K562 (cell line): ENCODE measurements around the gene TM4SF18.

Experiments used
- BHLHE40 ChIP-seq: IDR thresholded peaks from 2 replicates; pipeline ENCODE4 v1.6.1; 2011; ENCODE audit warnings: low read length, improper control_type of control experiment
- CC2D1A ChIP-seq: fragments of 450-650 bp; IDR thresholded peaks from 2 replicates; pipeline ENCODE4 v1.6.1; 2017; ENCODE audit warnings: mild to moderate bottlenecking
- E2F4 ChIP-seq: sonication (generic); formaldehyde crosslinking; IDR thresholded peaks from 2 replicates; pipeline ENCODE4 v1.8.0; 2022; ENCODE audit warnings: mild to moderate bottlenecking, low read depth, missing genetic modification reagents
- HNRNPL ChIP-seq: fragments of 200-400 bp; formaldehyde crosslinking; IDR thresholded peaks from 2 replicates; pipeline ENCODE4 v1.6.1; 2017; ENCODE audit warnings: low read depth, mild to moderate bottlenecking, low read length
- SMC3 ChIP-seq: conservative IDR thresholded peaks from 2 replicates; pipeline ENCODE4 v1.6.1; 2011; ENCODE audit warnings: low read depth, low read length, improper control_type of control experiment; ENCODE audit not compliant: insufficient read depth
- TAF1 ChIP-seq: IDR thresholded peaks from 2 replicates; pipeline ENCODE4 v1.6.1; 2011; ENCODE audit warnings: mild to moderate bottlenecking, low read length, moderate library complexity; ENCODE audit not compliant: insufficient read depth, control insufficient read depth, severe bottlenecking; ENCODE audit errors: extremely low read depth
- ZFP36 ChIP-seq: fragments of 150-350 bp; IDR thresholded peaks from 2 replicates; pipeline ENCODE4 v1.6.1; 2018; ENCODE audit warnings: low read length, low read depth; ENCODE audit not compliant: partially characterized antibody
- ZNF512 ChIP-seq: IDR thresholded peaks from 2 replicates; pipeline ENCODE4 v1.6.1; 2016; ENCODE audit warnings: missing genetic modification characterization, missing compliant biosample characterization
- ZNF583 ChIP-seq: fragments of 250-450 bp; sonication (Bioruptor Pico); IDR thresholded peaks from 2 replicates; pipeline ENCODE4 v1.4.0; 2020

GRCh38 chr3:149282836-149283235, 50.6 kb downstream of the TM4SF18 start:
- no peak for TF ChIP-seq ZNF512 (tag)
- no peak for TF ChIP-seq BHLHE40
- no peak for TF ChIP-seq CC2D1A
- TF ChIP-seq ZFP36: no peak
- no peak for TF ChIP-seq ZNF583 (CRISPR knock-in tag)
- no peak for TF ChIP-seq E2F4 (CRISPR knock-in tag)
- TF ChIP-seq SMC3: no peak
- TF ChIP-seq HNRNPL: no peak
- TF ChIP-seq TAF1: no peak
